ENCODE data around the gene BCS1L. TPM values are rescaled to one million over a fixed set of nuclear protein-coding genes. Genes with fewer than 3 reads are reported as not detected.

The BCS1L gene
- total and polyA plus RNA-seq, 2 of the 13 experiments (the other 11 are each of a cell fraction or from before 2014, with no cell fraction given): 48.9 to 76.0 TPM

DNA sequence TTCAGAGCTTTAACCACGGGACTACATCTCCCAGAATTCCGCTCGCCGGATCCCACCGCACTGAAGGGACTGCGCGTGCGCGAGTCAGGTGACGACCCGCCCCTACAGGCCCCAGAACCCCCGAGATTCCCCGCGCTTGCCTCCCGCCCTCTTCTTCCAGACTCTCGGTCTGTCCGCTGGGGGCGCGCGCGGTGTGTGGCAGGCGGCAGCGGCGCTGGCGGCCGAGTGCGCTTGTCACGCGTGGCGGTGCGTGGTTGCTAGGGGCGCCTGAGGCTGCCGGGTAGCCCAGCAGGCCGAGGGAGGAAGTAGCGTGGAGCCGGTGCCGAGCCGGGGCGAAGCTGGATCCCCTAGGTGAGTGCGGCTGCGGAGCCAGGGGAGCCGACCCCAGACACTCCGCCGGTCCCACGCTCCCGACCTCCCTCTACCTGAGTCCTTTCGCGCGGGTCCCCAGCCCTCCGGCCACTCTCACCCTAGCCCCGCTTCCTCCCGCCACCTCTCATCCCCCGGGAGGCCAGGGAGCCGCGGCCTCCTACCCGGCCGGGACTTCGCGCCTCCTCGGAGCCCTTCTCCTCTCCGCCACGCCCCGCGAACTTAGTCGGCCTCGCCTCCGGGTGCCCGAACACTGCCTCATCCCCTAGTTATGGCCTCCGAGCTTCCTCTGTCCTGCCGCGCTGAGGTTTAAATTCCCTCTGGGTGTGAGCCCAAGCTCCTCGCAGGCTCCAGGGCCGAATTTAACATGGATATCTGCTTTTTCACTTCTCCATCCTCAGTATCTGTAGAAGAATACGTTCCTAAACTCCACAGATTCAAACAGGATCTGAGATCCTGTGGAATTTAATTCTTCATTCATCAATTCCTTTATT, 51.4 kb downstream of the BCS1L start, which contains the start of gene TTLL4 (continued):
- TF ChIP-seq GATAD1 (CRISPR knock-in tag; IDR thresholded peaks at IDR 0.05) (peak; percentile 81), KLF15 (CRISPR knock-in tag; IDR thresholded peaks at IDR 0.05; ENCODE audit: borderline replicate concordance) (peak; percentile 83), ZNF160 (CRISPR knock-in tag; IDR thresholded peaks at IDR 0.05) (peak; percentile 73; the same call in 1 of the 2 replicates), SYNCRIP (IDR thresholded peaks at IDR 0.05; ENCODE audit: insufficient read depth, low read depth, low read length) (no peak), ZNF143 (CRISPR knock-in tag; IDR thresholded peaks at IDR 0.05) (peak; percentile 95), CSRNP2 (CRISPR knock-in tag; conservative IDR thresholded peaks at IDR 0.05; ENCODE audit: low read depth) (no peak), SRSF9 (IDR thresholded peaks at IDR 0.05; ENCODE audit: borderline replicate concordance, insufficient read depth, low read depth, low read length, poor library complexity, severe bottlenecking) (no peak), ZNF768 (CRISPR knock-in tag; IDR thresholded peaks at IDR 0.05) (peak; percentile 80), ZNF570 (CRISPR knock-in tag; IDR thresholded peaks at IDR 0.05; ENCODE audit: borderline replicate concordance) (peak; percentile 77; the same call in 1 of the 2 replicates), KLF13 (CRISPR knock-in tag; IDR thresholded peaks at IDR 0.05) (peak; percentile 96; the same call in 1 of the 2 replicates), NR2C2 (CRISPR knock-in tag; IDR thresholded peaks at IDR 0.05; ENCODE audit: borderline replicate concordance) (peak; percentile 75), ZNF746 (CRISPR knock-in tag; IDR thresholded peaks at IDR 0.05) (0 out of 2 replicates have a peak, but pooled peaks have one; percentile 72), ZNF777 (CRISPR knock-in tag; IDR thresholded peaks at IDR 0.05) (peak; percentile 70), ZNF207 (IDR thresholded peaks at IDR 0.05; ENCODE audit: borderline replicate concordance) (no peak), EP300 (IDR thresholded peaks at IDR 0.05; ENCODE audit: low read depth in 2 of 2, low read length in 2 of 2) (peak in 1 of 2 experiments; percentile 29; a peak in 1 of 4 replicates), EP300 (CRISPR knock-in tag; IDR thresholded peaks at IDR 0.05; ENCODE audit: borderline replicate concordance) (no peak; the same call in 1 of the 2 replicates), FOSL2 (CRISPR knock-in tag; IDR thresholded peaks at IDR 0.05) (peak; percentile 48), ZBTB2 (CRISPR knock-in tag; IDR thresholded peaks at IDR 0.05; ENCODE audit: low read depth) (no peak), KDM5B (CRISPR knock-in tag; IDR thresholded peaks at IDR 0.05; ENCODE audit: borderline replicate concordance) (peak; percentile 98), ZNF205 (CRISPR knock-in tag; IDR thresholded peaks at IDR 0.05) (peak; percentile 93), ZNF616 (CRISPR knock-in tag; IDR thresholded peaks at IDR 0.05; ENCODE audit: low read depth) (peak; percentile 95; the same call in 1 of the 2 replicates), PAX8 (CRISPR knock-in tag; IDR thresholded peaks at IDR 0.05; ENCODE audit: borderline replicate concordance) (peak; percentile 86)
- TF ChIP-seq, protein P1, sequence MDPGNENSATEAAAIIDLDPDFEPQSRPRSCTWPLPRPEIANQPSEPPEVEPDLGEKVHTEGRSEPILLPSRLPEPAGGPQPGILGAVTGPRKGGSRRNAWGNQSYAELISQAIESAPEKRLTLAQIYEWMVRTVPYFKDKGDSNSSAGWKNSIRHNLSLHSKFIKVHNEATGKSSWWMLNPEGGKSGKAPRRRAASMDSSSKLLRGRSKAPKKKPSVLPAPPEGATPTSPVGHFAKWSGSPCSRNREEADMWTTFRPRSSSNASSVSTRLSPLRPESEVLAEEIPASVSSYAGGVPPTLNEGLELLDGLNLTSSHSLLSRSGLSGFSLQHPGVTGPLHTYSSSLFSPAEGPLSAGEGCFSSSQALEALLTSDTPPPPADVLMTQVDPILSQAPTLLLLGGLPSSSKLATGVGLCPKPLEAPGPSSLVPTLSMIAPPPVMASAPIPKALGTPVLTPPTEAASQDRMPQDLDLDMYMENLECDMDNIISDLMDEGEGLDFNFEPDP (CRISPR knock-in tag; conservative IDR thresholded peaks at IDR 0.05): no peak
- TF ChIP-seq, protein P2, sequence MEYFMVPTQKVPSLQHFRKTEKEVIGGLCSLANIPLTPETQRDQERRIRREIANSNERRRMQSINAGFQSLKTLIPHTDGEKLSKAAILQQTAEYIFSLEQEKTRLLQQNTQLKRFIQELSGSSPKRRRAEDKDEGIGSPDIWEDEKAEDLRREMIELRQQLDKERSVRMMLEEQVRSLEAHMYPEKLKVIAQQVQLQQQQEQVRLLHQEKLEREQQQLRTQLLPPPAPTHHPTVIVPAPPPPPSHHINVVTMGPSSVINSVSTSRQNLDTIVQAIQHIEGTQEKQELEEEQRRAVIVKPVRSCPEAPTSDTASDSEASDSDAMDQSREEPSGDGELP (IDR thresholded peaks at IDR 0.05; ENCODE audit: borderline replicate concordance, low read depth): peak; percentile 24; the same call in 1 of the 2 replicates

All from HepG2 (cell line).